ENCODE measurements around the gene DRD4. TPM values are rescaled to one million over a fixed set of nuclear protein-coding genes. Genes with fewer than 3 reads are reported as not detected.
A peak's percentile ranks its signal among the peaks of the same experiment; 100 is the strongest.

Gene DRD4
- polyA plus RNA-seq, 2 donors: 0.18 to 0.39 TPM

- 57 to 61% methylated on average over 15 of the region's 15 CpGs for WGBS, 2 donors
- Histone ChIP-seq H3K4me3 (ENCODE audit: low read depth in 1 of 2, low read length in 2 of 2) (no peak overlapping the region), H3K27ac (ENCODE audit: low read depth in 2 of 2, low read length in 1 of 2) (no peak overlapping the region), H3K9me3 (ENCODE audit: control insufficient read depth in 2 of 2, insufficient read depth in 1 of 2, low read depth in 1 of 2, low read length in 1 of 2) (no peaks in the 10 kb centered on the region), H3K27me3 (ENCODE audit: control insufficient read depth in 1 of 2, insufficient read depth in 2 of 2, low read length in 2 of 2) (no peaks in the 10 kb centered on the region), H3K36me3 (ENCODE audit: control insufficient read depth in 2 of 2, insufficient read depth in 2 of 2, low read length in 1 of 2) (peaks cover 0 to 30% of the 10 kb centered on the region in 2 donors), H3K4me1 (ENCODE audit: control insufficient read depth in 2 of 2, insufficient read depth in 2 of 2, low read length in 1 of 2) (peaks cover 3 to 6% of the 10 kb centered on the region in 2 donors)
Measured at GRCh38 chr11:662689-663274, 25.7 kb downstream of the DRD4 start.

GRCh38 chr11:665062-665703 is 28.1 kb downstream of the DRD4 start:
- peaks cover 3 to 6% of the 10 kb centered on the region in 2 donors for H3K4me1 ChIP-seq (ENCODE audit: control insufficient read depth in 2 of 2, insufficient read depth in 2 of 2, low read length in 1 of 2)
- no peaks in the 10 kb centered on the region for H3K27me3 ChIP-seq (ENCODE audit: control insufficient read depth in 1 of 2, insufficient read depth in 2 of 2, low read length in 2 of 2)
- H3K27ac ChIP-seq (ENCODE audit: low read depth in 2 of 2, low read length in 1 of 2): peak overlapping the region; percentile 15 to 80
- 58 to 73% methylated on average over 15 of the region's 15 CpGs for WGBS, 2 donors
- H3K9me3 ChIP-seq (ENCODE audit: control insufficient read depth in 2 of 2, insufficient read depth in 1 of 2, low read depth in 1 of 2, low read length in 1 of 2): no peaks in the 10 kb centered on the region
- H3K4me3 ChIP-seq (ENCODE audit: low read depth in 1 of 2, low read length in 2 of 2): no peak overlapping the region
- H3K36me3 ChIP-seq (ENCODE audit: control insufficient read depth in 2 of 2, insufficient read depth in 2 of 2, low read length in 1 of 2): peaks cover 0 to 22% of the 10 kb centered on the region in 2 donors

DNA sequence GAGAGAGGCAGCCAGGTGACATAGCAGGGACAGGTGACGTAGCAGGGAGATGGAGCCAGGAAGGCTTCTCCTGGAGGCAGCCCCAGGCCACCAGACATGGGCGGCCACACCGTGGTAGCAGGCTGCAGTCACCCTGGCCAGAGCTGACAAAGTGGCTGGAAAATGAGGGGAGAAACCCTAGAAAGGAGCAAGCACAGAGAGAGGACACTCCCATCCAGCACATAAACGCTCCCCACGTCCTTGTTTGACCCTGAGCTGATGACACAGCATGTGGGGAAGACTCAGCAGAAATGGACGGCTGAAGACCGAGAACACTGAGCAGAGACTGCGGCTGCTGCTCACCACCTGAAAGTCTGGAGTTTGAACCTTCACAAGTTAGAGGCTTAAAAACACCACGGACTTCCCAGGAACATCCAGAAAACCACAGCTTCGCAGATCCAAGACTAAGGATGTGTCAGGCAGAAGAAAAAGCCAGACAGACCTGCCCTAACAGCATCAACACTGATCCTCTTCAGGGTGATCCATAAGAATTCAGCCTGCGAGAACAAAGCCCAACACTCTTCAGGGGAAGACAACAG is 28.7 kb downstream of the DRD4 start:
- 50 to 59% methylated on average over 11 of the region's 11 CpGs for WGBS, 2 donors
- H3K36me3 ChIP-seq (ENCODE audit: control insufficient read depth in 2 of 2, insufficient read depth in 2 of 2, low read length in 1 of 2): peaks cover 0 to 17% of the 10 kb centered on the region in 2 donors

DNA sequence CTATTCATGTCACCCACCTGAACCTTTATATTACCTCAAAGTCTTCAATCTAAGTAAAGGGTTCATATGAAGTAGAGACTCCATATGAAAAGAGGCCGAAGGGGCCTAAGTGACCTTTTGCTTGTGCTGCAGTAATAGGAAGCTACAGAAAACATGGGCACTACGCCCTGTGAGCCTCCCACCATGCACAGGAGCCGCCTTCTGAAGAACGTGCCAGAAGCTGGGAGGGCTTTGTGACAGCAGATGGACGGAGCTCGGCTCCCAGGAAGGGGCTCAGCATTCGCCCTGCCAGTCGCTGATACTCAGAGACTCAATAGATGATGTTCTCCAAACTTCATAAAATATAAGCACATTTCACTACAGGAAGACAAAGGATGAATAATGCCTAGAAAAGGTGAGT is 36.8 kb downstream of the DRD4 start:
- H3K4me1 ChIP-seq (ENCODE audit: control insufficient read depth in 2 of 2, insufficient read depth in 2 of 2, low read length in 1 of 2): no peaks in the 10 kb centered on the region
- H3K4me3 ChIP-seq (ENCODE audit: low read depth in 1 of 2, low read length in 2 of 2): no peak overlapping the region
- 92 to 93% methylated on average over 8 of the region's 8 CpGs for WGBS, 2 donors
- no peaks in the 10 kb centered on the region for H3K9me3 ChIP-seq (ENCODE audit: control insufficient read depth in 2 of 2, insufficient read depth in 1 of 2, low read depth in 1 of 2, low read length in 1 of 2)
- H3K27me3 ChIP-seq (ENCODE audit: control insufficient read depth in 1 of 2, insufficient read depth in 2 of 2, low read length in 2 of 2): no peaks in the 10 kb centered on the region
- no peak overlapping the region for H3K27ac ChIP-seq (ENCODE audit: low read depth in 2 of 2, low read length in 1 of 2)
- H3K36me3 ChIP-seq (ENCODE audit: control insufficient read depth in 2 of 2, insufficient read depth in 2 of 2, low read length in 1 of 2): peaks cover 0 to 23% of the 10 kb centered on the region in 2 donors

More for the DNA sequence above, 28.7 kb downstream of the DRD4 start:
- Histone ChIP-seq H3K27ac (ENCODE audit: low read depth in 2 of 2, low read length in 1 of 2) (peak overlapping the region; percentile 15 to 80), H3K4me1 (ENCODE audit: control insufficient read depth in 2 of 2, insufficient read depth in 2 of 2, low read length in 1 of 2) (peaks cover 3 to 6% of the 10 kb centered on the region in 2 donors), H3K4me3 (ENCODE audit: low read depth in 1 of 2, low read length in 2 of 2) (no peak overlapping the region), H3K9me3 (ENCODE audit: control insufficient read depth in 2 of 2, insufficient read depth in 1 of 2, low read depth in 1 of 2, low read length in 1 of 2) (no peaks in the 10 kb centered on the region), H3K27me3 (ENCODE audit: control insufficient read depth in 1 of 2, insufficient read depth in 2 of 2, low read length in 2 of 2) (no peaks in the 10 kb centered on the region)

DNA sequence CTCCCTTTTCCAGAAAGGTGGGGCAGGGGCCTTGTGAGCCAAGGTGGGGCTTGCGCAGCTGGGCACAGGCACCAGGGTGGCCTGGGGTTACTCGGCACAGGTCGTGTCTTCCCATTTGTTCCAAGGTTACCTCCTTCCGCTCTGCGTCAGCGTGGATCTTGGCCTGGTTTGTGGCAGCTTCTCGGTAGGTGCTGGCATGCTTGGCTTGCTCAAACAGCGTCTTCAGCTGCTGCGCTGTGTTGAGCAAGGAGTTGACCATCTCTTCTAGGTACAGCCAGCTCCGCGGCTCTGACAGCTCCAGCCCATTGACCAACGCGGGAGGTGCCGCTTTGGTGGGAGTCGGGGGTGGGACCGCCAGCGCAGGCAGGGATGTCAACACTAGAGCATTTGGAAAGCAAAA is 37.3 kb downstream of the DRD4 start:
- H3K36me3 ChIP-seq (ENCODE audit: control insufficient read depth in 2 of 2, insufficient read depth in 2 of 2, low read length in 1 of 2): peaks cover 0 to 24% of the 10 kb centered on the region in 2 donors

DNA sequence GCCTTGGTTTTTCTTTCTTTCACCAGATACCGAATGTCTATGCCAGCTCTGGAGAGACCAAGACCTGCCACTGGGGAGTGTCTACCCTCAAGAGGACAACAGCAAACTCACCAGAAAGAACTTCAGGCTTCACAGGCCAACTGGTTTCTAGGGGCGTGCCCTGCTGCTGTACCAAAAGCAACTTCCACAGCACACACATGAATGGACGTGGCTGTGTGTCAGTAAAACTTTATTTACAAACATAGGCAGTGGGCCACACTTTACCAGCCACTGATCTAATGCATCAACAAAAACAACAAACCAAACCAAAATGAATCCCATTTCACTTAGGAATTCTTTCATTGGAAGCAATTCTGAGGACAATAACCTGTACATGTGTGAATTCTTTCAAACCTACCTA is 41.2 kb downstream of the DRD4 start:
- peaks cover 5 to 42% of the 10 kb centered on the region in 2 donors for H3K36me3 ChIP-seq (ENCODE audit: control insufficient read depth in 2 of 2, insufficient read depth in 2 of 2, low read length in 1 of 2)
- no peaks in the 10 kb centered on the region for H3K27me3 ChIP-seq (ENCODE audit: control insufficient read depth in 1 of 2, insufficient read depth in 2 of 2, low read length in 2 of 2)
- no peak overlapping the region for H3K4me3 ChIP-seq (ENCODE audit: low read depth in 1 of 2, low read length in 2 of 2)
- H3K9me3 ChIP-seq (ENCODE audit: control insufficient read depth in 2 of 2, insufficient read depth in 1 of 2, low read depth in 1 of 2, low read length in 1 of 2): no peaks in the 10 kb centered on the region
- 93 to 95% methylated on average over 3 of the region's 3 CpGs for WGBS, 2 donors
- no peak overlapping the region for H3K27ac ChIP-seq (ENCODE audit: low read depth in 2 of 2, low read length in 1 of 2)
- H3K4me1 ChIP-seq (ENCODE audit: control insufficient read depth in 2 of 2, insufficient read depth in 2 of 2, low read length in 1 of 2): no peaks in the 10 kb centered on the region

More for the DNA sequence above, 37.3 kb downstream of the DRD4 start:
- Histone ChIP-seq H3K9me3 (ENCODE audit: control insufficient read depth in 2 of 2, insufficient read depth in 1 of 2, low read depth in 1 of 2, low read length in 1 of 2) (no peaks in the 10 kb centered on the region), H3K27me3 (ENCODE audit: control insufficient read depth in 1 of 2, insufficient read depth in 2 of 2, low read length in 2 of 2) (no peaks in the 10 kb centered on the region), H3K27ac (ENCODE audit: low read depth in 2 of 2, low read length in 1 of 2) (no peak overlapping the region), H3K4me3 (ENCODE audit: low read depth in 1 of 2, low read length in 2 of 2) (no peak overlapping the region), H3K4me1 (ENCODE audit: control insufficient read depth in 2 of 2, insufficient read depth in 2 of 2, low read length in 1 of 2) (no peaks in the 10 kb centered on the region)
- 90 to 92% methylated on average over 17 of the region's 17 CpGs for WGBS, 2 donors

- Histone ChIP-seq H3K36me3 (ENCODE audit: control insufficient read depth in 2 of 2, insufficient read depth in 2 of 2, low read length in 1 of 2) (peaks cover 6 to 34% of the 10 kb centered on the region in 2 donors), H3K4me3 (ENCODE audit: low read depth in 1 of 2, low read length in 2 of 2) (no peak overlapping the region), H3K4me1 (ENCODE audit: control insufficient read depth in 2 of 2, insufficient read depth in 2 of 2, low read length in 1 of 2) (no peaks in the 10 kb centered on the region), H3K9me3 (ENCODE audit: control insufficient read depth in 2 of 2, insufficient read depth in 1 of 2, low read depth in 1 of 2, low read length in 1 of 2) (no peaks in the 10 kb centered on the region), H3K27ac (ENCODE audit: low read depth in 2 of 2, low read length in 1 of 2) (no peak overlapping the region), H3K27me3 (ENCODE audit: control insufficient read depth in 1 of 2, insufficient read depth in 2 of 2, low read length in 2 of 2) (no peaks in the 10 kb centered on the region)
- 94 to 95% methylated on average over 36 of the region's 36 CpGs for WGBS, 2 donors
Measured at GRCh38 chr11:679271-680207, 42.5 kb downstream of the DRD4 start.

DNA sequence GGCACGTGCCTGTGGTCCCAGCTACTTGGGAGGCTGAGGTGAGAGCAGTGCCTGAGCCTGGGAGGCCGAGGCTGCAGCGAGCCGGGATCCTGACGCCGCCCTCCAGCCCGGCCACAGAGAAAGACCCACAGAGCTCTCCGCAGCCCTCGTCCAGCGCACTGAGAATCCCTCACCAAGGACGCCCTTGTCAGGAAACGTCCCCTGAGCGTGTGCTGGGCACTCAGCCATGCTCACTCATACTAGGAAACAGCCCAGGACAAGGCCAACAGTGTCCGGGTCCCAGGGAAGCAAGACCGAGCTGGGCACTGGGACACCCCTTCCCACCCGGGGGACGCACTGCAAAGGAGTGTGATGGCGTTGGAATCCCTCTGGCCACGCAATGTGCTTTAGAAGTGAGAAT is 43.4 kb downstream of the DRD4 start:
- no peak overlapping the region for H3K4me3 ChIP-seq (ENCODE audit: low read depth in 1 of 2, low read length in 2 of 2)
- 87 to 88% methylated on average over 19 of the region's 19 CpGs for whole genome bisulfite sequencing, 2 donors
- no peaks in the 10 kb centered on the region for H3K9me3 ChIP-seq (ENCODE audit: control insufficient read depth in 2 of 2, insufficient read depth in 1 of 2, low read depth in 1 of 2, low read length in 1 of 2)
- peaks cover 9 to 33% of the 10 kb centered on the region in 2 donors for H3K36me3 ChIP-seq (ENCODE audit: control insufficient read depth in 2 of 2, insufficient read depth in 2 of 2, low read length in 1 of 2)
- no peak overlapping the region for H3K27ac ChIP-seq (ENCODE audit: low read depth in 2 of 2, low read length in 1 of 2)
- no peaks in the 10 kb centered on the region for H3K27me3 ChIP-seq (ENCODE audit: control insufficient read depth in 1 of 2, insufficient read depth in 2 of 2, low read length in 2 of 2)
- no peaks in the 10 kb centered on the region for H3K4me1 ChIP-seq (ENCODE audit: control insufficient read depth in 2 of 2, insufficient read depth in 2 of 2, low read length in 1 of 2)

DNA sequence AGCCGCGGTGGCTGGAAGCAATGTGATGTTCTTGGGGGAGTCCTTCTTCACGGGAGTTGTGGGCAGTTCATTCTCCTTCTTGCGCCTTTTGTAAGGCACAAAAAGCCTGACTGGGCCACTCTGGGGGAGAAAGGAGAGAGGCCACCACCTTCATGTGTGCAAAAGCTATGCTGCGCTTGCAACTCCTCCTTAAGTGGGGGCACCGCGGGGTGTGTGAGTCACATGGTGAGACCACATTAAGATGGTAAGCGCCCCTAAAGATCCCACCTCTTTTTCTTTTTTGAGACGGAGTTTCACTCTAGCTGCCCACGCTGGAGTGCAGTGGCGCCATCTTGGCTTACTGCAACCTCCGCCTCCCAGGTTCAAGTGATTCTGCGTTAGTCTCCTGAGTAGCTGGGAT is 43.9 kb downstream of the DRD4 start:
- peaks cover 9 to 33% of the 10 kb centered on the region in 2 donors for H3K36me3 ChIP-seq (ENCODE audit: control insufficient read depth in 2 of 2, insufficient read depth in 2 of 2, low read length in 1 of 2)

More for the DNA sequence above, 43.9 kb downstream of the DRD4 start:
- no peak overlapping the region for H3K27ac ChIP-seq (ENCODE audit: low read depth in 2 of 2, low read length in 1 of 2)
- H3K27me3 ChIP-seq (ENCODE audit: control insufficient read depth in 1 of 2, insufficient read depth in 2 of 2, low read length in 2 of 2): no peaks in the 10 kb centered on the region
- H3K4me3 ChIP-seq (ENCODE audit: low read depth in 1 of 2, low read length in 2 of 2): no peak overlapping the region
- WGBS, 2 donors: 89 to 90% methylated on average over 13 of the region's 13 CpGs
- H3K4me1 ChIP-seq (ENCODE audit: control insufficient read depth in 2 of 2, insufficient read depth in 2 of 2, low read length in 1 of 2): no peaks in the 10 kb centered on the region
- no peaks in the 10 kb centered on the region for H3K9me3 ChIP-seq (ENCODE audit: control insufficient read depth in 2 of 2, insufficient read depth in 1 of 2, low read depth in 1 of 2, low read length in 1 of 2)
